ENCODE measurements around the gene JAM3. TPM values are rescaled to one million over a fixed set of nuclear protein-coding genes. Genes with fewer than 3 reads are reported as not detected.

Gene JAM3
- polyA plus RNA-seq, 1 of the 3 experiments (the other 2 are of a cell fraction), result 56.8 TPM

DNA sequence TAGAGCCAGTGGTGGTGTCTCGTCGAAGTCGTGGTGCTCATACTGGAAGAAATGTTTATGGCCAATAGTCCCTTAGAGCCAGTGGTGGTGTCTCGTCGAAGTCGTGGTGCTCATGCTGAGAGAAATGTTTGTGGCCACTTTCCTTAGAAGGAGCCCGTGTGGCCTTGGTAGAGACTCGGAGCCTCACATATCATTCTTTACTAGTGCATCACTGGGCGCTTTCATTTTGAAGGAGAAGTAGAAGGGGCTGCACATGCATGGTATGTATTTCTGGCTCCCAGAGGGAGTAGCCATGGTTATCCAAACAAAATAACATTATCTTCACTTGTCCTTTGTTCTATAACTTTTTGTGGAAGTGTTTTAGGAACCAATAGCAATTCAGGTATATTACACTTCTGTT, 69.5 kb downstream of the JAM3 start (continued):
- no peak for TF ChIP-seq EZH2phosphoT487 (IDR thresholded peaks at IDR 0.05; ENCODE audit: borderline replicate concordance, low read depth)
- no peak for TF ChIP-seq EP300 (IDR thresholded peaks at IDR 0.05; ENCODE audit: borderline replicate concordance in 1 of 2, low read depth in 1 of 2, low read length in 1 of 2)
- TF ChIP-seq SMC3 (IDR thresholded peaks at IDR 0.05; ENCODE audit: low read depth, low read length), result no peak

DNA sequence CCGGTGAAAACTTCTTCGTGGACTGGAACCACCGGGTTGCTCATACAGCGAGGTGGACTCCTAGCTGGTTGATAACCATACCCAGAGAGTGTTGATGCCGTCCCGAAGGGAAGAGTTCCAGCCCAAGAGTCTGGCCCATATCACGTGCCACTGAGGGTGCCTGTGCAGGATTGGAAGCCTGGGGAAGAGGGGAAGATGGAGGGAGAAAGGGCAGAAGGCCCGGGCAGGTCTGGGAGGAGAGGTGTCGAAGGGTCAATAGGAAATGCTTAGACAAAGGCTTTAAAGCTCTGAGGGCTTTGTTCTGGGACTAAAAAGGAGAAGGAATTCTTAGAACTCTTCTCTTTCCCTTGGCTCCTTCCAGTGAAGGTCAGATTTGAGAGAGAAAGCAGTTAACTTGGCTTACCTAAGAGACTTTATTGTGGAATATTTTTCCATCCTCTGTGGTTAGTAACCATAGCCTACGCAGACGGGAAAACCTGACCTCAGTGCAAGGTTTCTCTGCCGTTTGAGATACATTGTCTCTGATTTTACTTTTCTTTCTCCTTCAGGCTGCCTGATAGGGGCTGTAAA, 70.5 kb downstream of the JAM3 start:
- 78% methylated on average over 12 of the region's 12 CpGs for WGBS (ENCODE audit: low lambda C conversion rate)
- Histone ChIP-seq H3F3A (replicated peaks; ENCODE audit: insufficient read depth) (peaks cover 5% of the 10 kb centered on the region), H3K4me3 (ENCODE audit: low read depth in 2 of 2, low read length in 1 of 2) (peak overlapping the region in 1 of 2 experiments; percentile 18; a peak in 1 of 4 replicates), H2AFZ (ENCODE audit: low read depth) (no peak overlapping the region), H3K27ac (ENCODE audit: low read depth in 2 of 2, low read length in 1 of 2) (peak overlapping the region in 1 of 2 experiments; percentile 48; a peak in 2 of 4 replicates), H3K9ac (no peak overlapping the region), H3K9me2 (no peaks in the 10 kb centered on the region), H3K4me1 (ENCODE audit: control insufficient read depth in 1 of 2, insufficient read depth in 2 of 2, low read depth in 1 of 2, low read length in 1 of 2) (no peaks in the 10 kb centered on the region; a peak in 1 of 4 replicates), H3K27me3 (ENCODE audit: insufficient read depth) (no peaks in the 10 kb centered on the region), H3K9me3 (no peaks in the 10 kb centered on the region), H3K79me2 (ENCODE audit: insufficient read depth) (peaks cover 3% of the 10 kb centered on the region; the same call in 1 of the 2 replicates), H3K36me3 (replicated peaks in 1 of 2; ENCODE audit: control insufficient read depth in 1 of 2, insufficient read depth in 2 of 2, low read length in 1 of 2) (peaks cover 3 to 18% of the 10 kb centered on the region in 2 experiments), H3K4me2 (no peak overlapping the region), H4K20me1 (ENCODE audit: insufficient read depth) (0 out of 2 replicates have a peak, but pooled peaks cover 2% of the 10 kb centered on the region)
- ChIA-PET POLR2A (interaction anchor here (1.3 kb wide), 1 partner anchor 89 kb away, joined by 3 read pairs; no protein-coding TSS in a partner anchor), CTCF (interaction anchor here (0.5 to 5.3 kb wide), 35 partner anchors 9 to 235 kb away, joined by 3 to 82 read pairs (median 4); partner anchors contain the start of genes IGSF9B and JAM3)
- TF ChIP-seq EP300 (IDR thresholded peaks at IDR 0.05; ENCODE audit: borderline replicate concordance in 1 of 2, low read depth in 1 of 2, low read length in 1 of 2) (no peak), TCF12 (IDR thresholded peaks at IDR 0.05) (no peak), MEF2A (IDR thresholded peaks at IDR 0.05; ENCODE audit: borderline replicate concordance, low read depth) (no peak), POLR2AphosphoS5 (IDR thresholded peaks at IDR 0.05; ENCODE audit: low read depth, low read length) (no peak), NFIC (IDR thresholded peaks at IDR 0.05; ENCODE audit: borderline replicate concordance) (no peak), TAF1 (IDR thresholded peaks at IDR 0.05; ENCODE audit: borderline replicate concordance, low read depth, low read length) (no peak), RCOR1 (IDR thresholded peaks at IDR 0.05; ENCODE audit: low read length) (no peak), EZH2phosphoT487 (IDR thresholded peaks at IDR 0.05; ENCODE audit: borderline replicate concordance, low read depth) (no peak), NRF1 (IDR thresholded peaks at IDR 0.05; ENCODE audit: low read depth, low read length) (no peak), RFX5 (IDR thresholded peaks at IDR 0.05; ENCODE audit: low read length) (no peak), IRF3 (IDR thresholded peaks at IDR 0.05; ENCODE audit: low read depth, low read length) (no peak), TEAD4 (IDR thresholded peaks at IDR 0.05; ENCODE audit: borderline replicate concordance, insufficient read depth) (no peak), SIN3A (IDR thresholded peaks at IDR 0.05; ENCODE audit: borderline replicate concordance, low read depth, low read length) (no peak)
- TF ChIP-seq, protein P1, sequence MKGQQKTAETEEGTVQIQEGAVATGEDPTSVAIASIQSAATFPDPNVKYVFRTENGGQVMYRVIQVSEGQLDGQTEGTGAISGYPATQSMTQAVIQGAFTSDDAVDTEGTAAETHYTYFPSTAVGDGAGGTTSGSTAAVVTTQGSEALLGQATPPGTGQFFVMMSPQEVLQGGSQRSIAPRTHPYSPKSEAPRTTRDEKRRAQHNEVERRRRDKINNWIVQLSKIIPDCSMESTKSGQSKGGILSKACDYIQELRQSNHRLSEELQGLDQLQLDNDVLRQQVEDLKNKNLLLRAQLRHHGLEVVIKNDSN (IDR thresholded peaks at IDR 0.05; ENCODE audit: borderline replicate concordance, low read depth), result no peak
- TF ChIP-seq, protein P2, sequence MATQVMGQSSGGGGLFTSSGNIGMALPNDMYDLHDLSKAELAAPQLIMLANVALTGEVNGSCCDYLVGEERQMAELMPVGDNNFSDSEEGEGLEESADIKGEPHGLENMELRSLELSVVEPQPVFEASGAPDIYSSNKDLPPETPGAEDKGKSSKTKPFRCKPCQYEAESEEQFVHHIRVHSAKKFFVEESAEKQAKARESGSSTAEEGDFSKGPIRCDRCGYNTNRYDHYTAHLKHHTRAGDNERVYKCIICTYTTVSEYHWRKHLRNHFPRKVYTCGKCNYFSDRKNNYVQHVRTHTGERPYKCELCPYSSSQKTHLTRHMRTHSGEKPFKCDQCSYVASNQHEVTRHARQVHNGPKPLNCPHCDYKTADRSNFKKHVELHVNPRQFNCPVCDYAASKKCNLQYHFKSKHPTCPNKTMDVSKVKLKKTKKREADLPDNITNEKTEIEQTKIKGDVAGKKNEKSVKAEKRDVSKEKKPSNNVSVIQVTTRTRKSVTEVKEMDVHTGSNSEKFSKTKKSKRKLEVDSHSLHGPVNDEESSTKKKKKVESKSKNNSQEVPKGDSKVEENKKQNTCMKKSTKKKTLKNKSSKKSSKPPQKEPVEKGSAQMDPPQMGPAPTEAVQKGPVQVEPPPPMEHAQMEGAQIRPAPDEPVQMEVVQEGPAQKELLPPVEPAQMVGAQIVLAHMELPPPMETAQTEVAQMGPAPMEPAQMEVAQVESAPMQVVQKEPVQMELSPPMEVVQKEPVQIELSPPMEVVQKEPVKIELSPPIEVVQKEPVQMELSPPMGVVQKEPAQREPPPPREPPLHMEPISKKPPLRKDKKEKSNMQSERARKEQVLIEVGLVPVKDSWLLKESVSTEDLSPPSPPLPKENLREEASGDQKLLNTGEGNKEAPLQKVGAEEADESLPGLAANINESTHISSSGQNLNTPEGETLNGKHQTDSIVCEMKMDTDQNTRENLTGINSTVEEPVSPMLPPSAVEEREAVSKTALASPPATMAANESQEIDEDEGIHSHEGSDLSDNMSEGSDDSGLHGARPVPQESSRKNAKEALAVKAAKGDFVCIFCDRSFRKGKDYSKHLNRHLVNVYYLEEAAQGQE (IDR thresholded peaks at IDR 0.05; ENCODE audit: low read depth, low read length), result no peak
- no peak for DNase-seq
